ENCODE results near the gene S100PBP.

The S100PBP gene

GRCh38 chr1:32868085-32868484, 50.6 kb downstream of the S100PBP start:
- in situ Hi-C loops (cut with HindIII; ENCODE audit: low sequenced_read_pairs): no loop called here

DNA sequence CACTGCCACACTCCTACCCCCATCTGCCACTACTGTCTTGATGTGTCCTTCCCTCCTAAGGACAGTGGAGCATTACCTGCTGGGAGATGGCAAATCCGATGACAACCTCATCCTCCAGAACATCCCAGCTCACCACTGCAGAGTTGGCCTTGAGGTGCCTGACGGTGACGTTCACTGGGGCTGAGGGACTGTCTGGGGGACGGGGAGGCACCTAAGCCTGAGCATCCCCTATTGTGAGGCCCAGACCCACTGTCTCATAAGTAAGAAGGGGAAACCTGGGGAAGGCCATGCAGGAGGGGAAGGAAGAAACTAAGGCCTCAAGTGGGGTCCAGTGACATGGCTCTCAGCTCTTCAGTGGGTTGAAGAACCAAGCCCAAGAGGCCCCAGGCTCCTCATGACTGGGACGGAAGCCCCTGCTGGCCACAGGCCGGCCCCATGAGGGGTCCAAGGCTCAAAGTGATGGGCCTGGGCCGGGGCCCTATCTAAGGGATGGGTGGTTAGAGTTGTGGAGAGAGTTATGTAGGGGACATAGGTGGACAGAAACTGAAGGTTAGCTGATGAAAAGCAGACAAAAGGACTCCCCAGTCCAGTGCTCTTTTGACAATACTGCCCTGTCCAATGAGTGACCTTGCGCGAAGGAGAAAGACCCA, 51.5 kb downstream of the S100PBP start:
- in situ Hi-C loops (cut with HindIII; ENCODE audit: low sequenced_read_pairs): no loop called here

DNA sequence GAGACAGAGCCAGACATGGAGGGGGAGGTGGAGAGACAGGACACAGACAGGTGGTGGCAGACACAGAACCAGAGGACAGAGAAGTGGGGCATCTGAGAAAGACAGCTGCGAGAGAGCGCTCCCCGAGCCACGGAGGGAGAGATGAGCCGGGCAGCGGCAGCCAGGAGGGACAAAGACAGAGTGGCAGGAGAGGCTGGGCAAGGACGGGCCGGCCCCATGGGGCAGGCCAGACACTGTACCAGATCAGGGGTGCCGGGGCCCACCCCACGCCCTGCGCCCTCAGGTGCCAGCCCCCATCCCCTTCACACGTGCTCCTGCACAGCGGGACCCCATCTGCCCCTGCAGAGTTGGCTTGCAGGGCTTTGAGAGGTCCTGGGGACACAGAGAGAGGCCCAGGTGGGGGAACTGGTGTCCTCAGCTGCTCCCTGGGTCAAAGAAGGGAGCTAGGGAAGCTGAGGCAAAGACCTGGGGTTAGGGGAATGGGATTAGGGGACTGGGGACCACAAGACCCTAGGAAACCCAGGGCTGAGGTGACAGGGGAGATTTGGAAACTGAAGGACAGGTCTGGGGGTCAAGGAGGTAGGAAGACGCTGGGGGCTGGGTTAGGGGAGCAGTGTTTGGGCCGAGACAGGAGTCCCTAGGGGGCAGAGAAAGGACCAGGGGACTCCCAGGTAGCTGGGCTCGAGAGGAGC, 52.6 kb downstream of the S100PBP start:
- in situ Hi-C loops (cut with HindIII; ENCODE audit: low sequenced_read_pairs): no loop called here

DNA sequence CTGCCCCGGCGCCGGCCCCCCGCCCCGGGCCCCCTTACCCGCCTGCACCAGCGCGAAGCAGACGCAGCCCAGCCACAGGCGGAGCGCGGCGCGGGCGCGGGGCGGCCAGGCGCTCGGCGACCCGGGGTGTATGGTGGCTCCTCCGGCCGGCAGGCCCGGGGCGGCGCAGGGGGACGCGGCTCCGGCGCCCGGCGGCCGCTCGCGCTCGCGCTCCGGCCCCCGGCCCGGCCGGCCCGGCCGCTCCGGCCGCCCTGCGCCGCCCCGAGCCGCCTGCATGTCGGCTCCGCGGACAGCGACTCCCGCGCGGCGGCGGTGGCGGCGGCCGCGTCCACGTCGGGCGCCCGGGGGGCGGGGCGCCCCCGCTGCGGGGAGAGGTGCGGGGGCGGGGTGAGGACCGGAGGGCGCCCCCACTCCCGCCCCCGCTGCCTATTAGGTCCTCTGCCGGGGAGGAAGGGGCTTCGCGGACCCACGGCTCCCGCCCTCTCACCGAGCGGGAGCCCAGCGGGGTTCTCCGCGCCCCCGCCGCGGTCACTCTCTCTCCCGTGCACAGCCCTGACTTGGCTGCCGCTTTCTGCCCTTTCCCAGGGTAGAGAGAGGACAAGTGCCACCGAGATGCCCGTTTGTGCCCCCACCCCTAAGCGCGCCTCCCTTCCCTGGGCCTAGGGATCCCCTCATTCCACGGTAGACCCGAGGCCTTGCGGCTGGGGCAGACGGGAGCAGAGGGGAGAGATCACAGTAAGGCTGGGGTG, 53.3 kb downstream of the S100PBP start, which contains the start of gene FNDC5:
Gene FNDC5, minus strand, starts transcription at position 298 of the 749 bp plus-strand sequence.
- in situ Hi-C loops (cut with HindIII; ENCODE audit: low sequenced_read_pairs): no loop called here

DNA sequence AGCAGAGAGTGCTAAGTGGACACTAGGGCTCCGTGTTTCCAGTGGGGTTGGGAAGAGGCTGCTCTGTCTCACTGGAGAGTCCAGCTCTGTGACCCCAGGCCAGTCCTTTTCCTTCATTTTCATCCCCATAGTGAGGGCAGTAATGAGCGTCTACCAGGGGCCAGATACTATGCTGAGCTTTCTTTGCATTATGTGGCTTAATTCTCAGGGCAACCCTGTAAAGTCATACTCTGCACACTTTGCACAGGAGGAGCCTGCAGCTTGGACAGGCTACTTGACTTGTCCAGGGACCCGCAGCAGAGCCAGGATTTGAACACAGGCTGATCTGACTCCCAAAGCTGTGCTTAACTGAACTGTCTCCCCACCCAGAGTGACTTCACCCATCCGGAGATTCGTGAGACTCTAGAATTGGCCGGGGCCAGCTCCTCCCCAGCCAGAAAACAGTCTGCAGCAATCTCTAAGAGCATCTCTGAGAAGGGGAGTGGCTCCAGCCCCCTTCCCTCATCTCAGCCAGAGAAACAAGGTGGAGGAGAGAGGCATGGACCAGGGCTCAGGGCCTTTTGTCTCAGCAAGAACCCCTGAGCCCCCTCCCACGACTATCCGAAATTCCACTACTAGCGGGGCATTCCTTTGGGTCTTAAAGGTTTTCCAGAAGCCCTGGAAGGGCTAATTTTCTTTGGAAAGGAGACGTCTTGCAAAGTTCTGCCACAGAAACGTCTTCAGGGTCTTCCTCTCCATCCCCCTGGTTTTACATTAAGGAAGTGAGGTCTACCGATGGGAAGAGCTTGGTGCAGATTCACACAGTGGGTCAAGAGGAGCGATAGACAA, 54.1 kb downstream of the S100PBP start:
- in situ Hi-C loops (cut with HindIII; ENCODE audit: low sequenced_read_pairs): no loop called here

DNA sequence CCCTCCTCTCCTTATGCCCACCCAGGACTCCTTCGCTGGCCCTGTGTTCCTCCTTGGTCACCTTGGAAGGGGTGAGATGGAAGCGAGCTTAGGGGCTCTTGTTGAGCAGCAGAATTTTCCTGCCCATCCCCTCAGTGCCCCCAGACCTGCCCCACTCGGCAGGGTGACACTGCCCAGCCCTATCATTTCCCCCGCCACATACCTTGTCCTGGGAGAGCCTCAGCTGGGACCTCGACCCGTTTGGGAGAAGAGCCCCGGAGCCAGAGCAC, 54.7 kb downstream of the S100PBP start:
- in situ Hi-C loops (cut with HindIII; ENCODE audit: low sequenced_read_pairs): no loop called here

GRCh38 chr1:32873484-32873883, 56.0 kb downstream of the S100PBP start:
- in situ Hi-C loops (cut with HindIII; ENCODE audit: low sequenced_read_pairs): no loop called here

DNA sequence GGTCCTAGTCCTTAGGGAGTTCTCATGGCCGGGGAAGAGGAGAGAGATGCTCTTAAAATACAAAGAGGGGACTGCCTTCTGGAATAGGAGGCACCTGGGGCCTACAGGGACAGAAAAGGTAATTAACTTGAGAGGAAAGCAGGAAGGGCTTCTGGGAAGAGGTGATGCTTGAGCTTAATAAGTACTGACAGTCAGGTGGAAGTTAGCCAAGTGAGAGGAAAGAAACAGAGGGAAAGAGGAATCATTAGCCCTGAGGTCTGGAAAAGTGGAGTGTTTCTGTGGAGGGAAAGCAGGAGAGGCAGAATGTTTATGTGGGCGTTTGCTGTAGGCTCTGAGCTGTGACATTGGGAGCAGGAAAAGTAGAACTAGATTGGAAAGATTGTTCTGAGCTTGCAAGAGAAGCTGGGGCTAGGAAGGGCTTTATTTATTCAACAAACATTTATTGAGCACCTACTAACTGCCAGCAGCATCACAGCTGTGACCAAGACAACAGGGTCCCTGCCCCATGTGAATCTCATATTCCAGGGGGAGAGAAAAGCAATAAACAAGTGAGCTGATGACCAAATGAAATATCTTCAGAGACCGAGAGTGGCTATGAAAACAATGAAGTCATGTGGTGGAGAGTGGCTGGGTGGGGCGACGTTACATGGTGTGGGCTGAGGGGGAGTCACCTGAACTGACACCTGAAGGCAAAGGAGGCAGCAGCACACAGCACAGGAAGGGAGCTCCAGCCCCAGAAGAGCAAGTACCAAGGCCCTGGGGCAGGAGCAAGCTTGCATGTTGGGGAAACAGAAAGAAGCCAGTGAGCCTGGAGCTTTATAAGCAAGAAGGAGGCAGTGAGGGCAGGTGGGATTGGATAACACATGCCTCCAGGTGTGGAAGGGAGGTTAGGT, 57.7 kb downstream of the S100PBP start:
- in situ Hi-C loops (cut with HindIII; ENCODE audit: low sequenced_read_pairs): loop anchor here (5.0 kb wide), 1 partner anchor 42 kb away; no protein-coding TSS in a partner anchor

- in situ Hi-C loops (cut with HindIII; ENCODE audit: low sequenced_read_pairs): loop anchor here (5.0 kb wide), 1 partner anchor 41 kb away; no protein-coding TSS in a partner anchor
These were observed 59.1 kb downstream of the S100PBP start for GRCh38 chr1:32876341-32877210.

GRCh38 chr1:32877211-32878110, 60.0 kb downstream of the S100PBP start:
- in situ Hi-C loops (cut with HindIII; ENCODE audit: low sequenced_read_pairs): loop anchor here (5.0 kb wide), 1 partner anchor 40 kb away; no protein-coding TSS in a partner anchor

GRCh38 chr1:32878183-32878582, 60.7 kb downstream of the S100PBP start:
- in situ Hi-C loops (cut with HindIII; ENCODE audit: low sequenced_read_pairs): loop anchor here (5.0 kb wide), 1 partner anchor 39 kb away; no protein-coding TSS in a partner anchor

GRCh38 chr1:32878637-32879041, 61.2 kb downstream of the S100PBP start:
- in situ Hi-C loops (cut with HindIII; ENCODE audit: low sequenced_read_pairs): loop anchor here (5.0 kb wide), 1 partner anchor 39 kb away; no protein-coding TSS in a partner anchor

DNA sequence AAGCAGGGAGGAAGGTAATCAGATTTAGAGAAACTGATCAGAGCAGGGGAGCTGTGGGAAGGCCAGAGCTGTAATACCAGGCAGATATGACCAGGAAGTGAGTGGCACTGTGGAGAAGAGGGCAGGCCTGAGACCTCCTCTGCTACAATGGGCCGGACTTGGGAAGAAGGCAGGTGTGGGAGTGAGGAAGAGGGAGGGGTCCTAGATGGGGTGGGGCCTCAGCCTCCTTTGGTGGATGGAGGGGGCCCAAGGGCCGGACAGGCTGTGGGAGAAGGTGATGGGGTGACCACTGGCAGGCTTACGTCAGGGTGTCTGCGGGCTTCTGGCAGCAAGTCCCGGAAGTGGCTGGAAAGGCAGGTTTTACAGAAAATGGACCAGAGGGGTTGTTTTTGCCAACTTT, 63.8 kb downstream of the S100PBP start:
- in situ Hi-C loops (cut with HindIII; ENCODE audit: low sequenced_read_pairs): no loop called here

- in situ Hi-C loops (cut with HindIII; ENCODE audit: low sequenced_read_pairs): no loop called here
These were observed 64.7 kb downstream of the S100PBP start for GRCh38 chr1:32881871-32882850.

GRCh38 chr1:32883338-32884031, 66.0 kb downstream of the S100PBP start:
- in situ Hi-C loops (cut with HindIII; ENCODE audit: low sequenced_read_pairs): no loop called here

- in situ Hi-C loops (cut with HindIII; ENCODE audit: low sequenced_read_pairs): no loop called here
These were observed 66.5 kb downstream of the S100PBP start for GRCh38 chr1:32884032-32884372.
